T-cell (primary cell): ENCODE measurements around the gene KCNIP1. TPM values are rescaled to one million over a fixed set of nuclear protein-coding genes. Genes with fewer than 3 reads are reported as not detected.

Source experiments
- ATAC-seq, 4 experiments: fragments of 200-7000 bp in 3 of 4; fragments of 150-1000 bp in 1 of 4; cut with Tn5 transposase; replicated peaks in 1 of 4; 1 replicate in 3 of 4; 2 replicates in 1 of 4; pipeline ENCODE4 v1.10.0; 2021; ENCODE audit warnings: moderate library complexity in 3 of 4, mild to moderate bottlenecking in 2 of 4, moderate number of reproducible peaks in 1 of 4
- CTCF ChIA-PET, 2 donors: fragments of 300-600 bp; sonication (Branson Sonifier 250); formaldehyde crosslinking; loops; one replicate each; lab custom pipeline; 2022; ENCODE audit warnings: antibody characterized with exemption in 2 of 2; lab: Charles Lee
- POLR2A ChIA-PET, 2 donors: fragments of 300-600 bp; sonication (Branson Sonifier 250); formaldehyde crosslinking; loops; one replicate each; lab custom pipeline; 2022; ENCODE audit warnings: antibody characterized with exemption in 2 of 2; lab: Charles Lee
- DNase-seq, 35 experiments: peaks; one replicate each; pipeline versions ENCODE4 v3.0.0 to v3.0.0-alpha.2; 2013 to 2023
- H3K27ac ChIP-seq: one replicate; pipeline ENCODE4 v1.5.1; 2013; ENCODE audit warnings: low read length
- H3K27me3 ChIP-seq, 2 experiments: replicated peaks in 1 of 2; 1 replicate in 1 of 2; 2 replicates in 1 of 2; pipeline versions ENCODE4 v1.6.1 to v1.7.0; 2013; ENCODE audit warnings: low read length in 1 of 2, mixed read lengths in 1 of 2; ENCODE audit not compliant: control insufficient read depth in 2 of 2, insufficient read depth in 2 of 2; ENCODE audit errors: extremely low read depth in 1 of 2
- H3K36me3 ChIP-seq, 2 donors: 1 replicate in 1 of 2; 2 replicates in 1 of 2; pipeline versions ENCODE4 v1.6.1 to v1.7.0; 2013; ENCODE audit warnings: low read length in 1 of 2; ENCODE audit not compliant: control insufficient read depth in 2 of 2, insufficient read depth in 1 of 2; ENCODE audit errors: extremely low read depth in 1 of 2
- H3K4me1 ChIP-seq, 2 experiments: 1 replicate in 1 of 2; 2 replicates in 1 of 2; pipeline versions ENCODE4 v1.6.1 to v1.7.0; 2013; ENCODE audit warnings: low read length in 2 of 2, mixed read lengths in 1 of 2; ENCODE audit not compliant: insufficient read depth in 2 of 2, control insufficient read depth in 1 of 2; ENCODE audit errors: extremely low read depth in 1 of 2
- H3K4me3 ChIP-seq, 2 donors: 1 replicate in 1 of 2; 2 replicates in 1 of 2; pipeline versions ENCODE4 v1.5.1 to v1.7.0; 2013; ENCODE audit warnings: mild to moderate bottlenecking in 2 of 2, low read length in 1 of 2, moderate library complexity in 1 of 2; ENCODE audit not compliant: control insufficient read depth in 1 of 2; ENCODE audit errors: extremely low read depth in 1 of 2
- H3K9me3 ChIP-seq: 2 replicates; pipeline ENCODE4 v1.7.0; 2013
- H3K27ac Mint-ChIP-seq, 2 donors: one replicate each; pipeline ENCODE4 v1.8.0; 2020 to 2021; ENCODE audit warnings: mild to moderate bottlenecking in 2 of 2, mixed read lengths in 2 of 2
- H3K27me3 Mint-ChIP-seq, 2 donors: one replicate each; pipeline ENCODE4 v1.8.0; 2021 to 2022; ENCODE audit warnings: mixed read lengths in 2 of 2
- H3K36me3 Mint-ChIP-seq: one replicate; pipeline ENCODE4 v1.8.0; 2021; ENCODE audit warnings: mixed read lengths
- H3K4me1 Mint-ChIP-seq, 3 donors: one replicate each; pipeline ENCODE4 v1.8.0; 2020 to 2022; ENCODE audit warnings: mixed read lengths in 3 of 3, mild to moderate bottlenecking in 1 of 3
- H3K4me3 Mint-ChIP-seq, 3 donors: one replicate each; pipeline ENCODE4 v1.8.0; 2020 to 2022; ENCODE audit warnings: mild to moderate bottlenecking in 3 of 3, mixed read lengths in 3 of 3, moderate library complexity in 3 of 3
- H3K9me3 Mint-ChIP-seq, 3 donors: one replicate each; pipeline ENCODE4 v1.8.0; 2020 to 2022; ENCODE audit warnings: mixed read lengths in 3 of 3
- WGBS: methylation state at CpG from one replicate; pipeline ENCODE4 v1.1.5; 2013; ENCODE audit warnings: missing lambda C conversion rate; ENCODE audit not compliant: insufficient coverage; 5-methylcytosine and 5-hydroxymethylcytosine counted together
- total RNA-seq, 35 experiments: library from RNA in 6 of 35; stranded (reverse) in 6 of 35; fragments of 120-200 nt in 1 of 35; gene quantifications; one replicate each; pipeline versions ENCODE4 v1.2.1 to v1.2.4 and lab custom pipeline; 2013 to 2026

The KCNIP1 gene
- total RNA-seq, 5 donors from 2014 or later (not counting 1 experiment from before 2014, with no cell fraction given) = not detected

DNA sequence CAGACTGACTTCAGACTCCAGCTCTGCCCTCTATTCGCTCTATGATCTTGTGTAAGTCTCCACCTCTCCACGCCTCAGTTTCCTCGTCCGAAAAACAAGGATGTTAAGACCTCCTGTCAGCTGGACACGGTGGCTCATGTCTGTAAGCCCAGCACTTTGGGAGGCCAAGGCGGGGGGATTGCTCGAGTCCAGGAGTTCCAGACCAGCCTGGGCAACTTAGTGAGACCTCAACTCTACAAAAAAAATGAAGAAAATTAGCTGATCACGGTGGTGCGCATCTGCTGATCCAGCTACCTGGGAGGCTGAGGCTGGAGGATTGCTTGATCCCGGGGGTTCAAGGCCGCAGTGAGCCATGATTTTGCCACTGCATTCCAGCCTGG lies 243.1 kb downstream of the KCNIP1 start:
- H3K4me1 Mint-ChIP-seq = peaks cover 0 to 3% (median 2%) of the 10 kb centered on the region in 3 donors
- ATAC-seq (no peak), DNase-seq (no peak)
- Histone ChIP-seq H3K4me3 (no peak overlapping the region), H3K9me3 (no peaks in the 10 kb centered on the region), H3K27ac (no peak overlapping the region), H3K4me1 (peaks cover 0 to 7% of the 10 kb centered on the region in 2 experiments), H3K27me3 (peaks cover 4 to 59% of the 10 kb centered on the region in 2 experiments), H3K36me3 (no peaks in the 10 kb centered on the region)
- no peaks in the 10 kb centered on the region for H3K36me3 Mint-ChIP-seq
- WGBS = 82% methylated on average over 7 of the region's 11 CpGs
- ChIA-PET CTCF (no interaction called here), POLR2A (no interaction called here)
- H3K4me3 Mint-ChIP-seq = no peak overlapping the region
- no peak overlapping the region for H3K27ac Mint-ChIP-seq
- H3K9me3 Mint-ChIP-seq = no peaks in the 10 kb centered on the region
- peaks cover 39 to 56% of the 10 kb centered on the region in 2 donors for H3K27me3 Mint-ChIP-seq

DNA sequence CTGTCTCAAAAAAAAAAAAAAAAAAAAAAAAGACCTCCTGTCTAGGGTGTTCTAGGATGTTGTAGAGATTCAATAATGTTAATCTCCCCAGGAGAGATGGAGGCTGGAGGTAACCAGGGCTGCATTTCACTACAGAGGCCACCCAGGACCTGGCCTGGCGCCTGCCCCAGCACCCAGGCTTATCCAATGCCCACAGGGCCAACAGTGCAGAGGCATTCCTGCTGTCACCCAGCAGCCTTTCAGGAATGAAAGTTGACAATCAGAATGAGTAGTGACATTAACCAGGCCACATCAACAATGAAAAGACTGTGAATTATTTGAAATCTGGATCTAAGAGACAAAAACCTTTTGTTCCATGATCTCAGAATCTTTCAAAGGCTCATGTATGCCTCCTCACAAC lies 243.5 kb downstream of the KCNIP1 start:
- Mint-ChIP-seq H3K4me3 (no peak overlapping the region), H3K4me1 (peaks cover 0 to 3% (median 2%) of the 10 kb centered on the region in 3 donors)
- CTCF ChIA-PET = no interaction called here

DNA sequence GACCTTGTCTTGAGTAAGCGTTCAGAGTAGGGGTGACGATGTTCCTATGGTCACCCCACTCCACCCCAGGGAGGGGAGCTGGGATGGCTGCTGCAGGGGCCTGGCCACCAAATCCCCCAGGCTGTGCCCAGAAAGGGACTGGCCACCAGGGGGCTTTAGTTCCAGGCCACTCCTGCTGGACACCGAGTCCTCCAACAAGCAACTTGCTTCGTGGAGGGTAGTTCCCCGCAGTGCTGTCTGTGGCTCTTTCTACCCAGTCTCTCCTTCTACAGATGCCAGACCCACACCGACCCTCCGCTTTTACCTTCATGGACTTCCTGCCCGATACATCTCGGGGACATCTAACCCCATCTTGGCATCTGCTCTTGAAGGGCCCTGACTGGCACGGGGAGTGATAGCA lies 244.0 kb downstream of the KCNIP1 start:
- CTCF ChIA-PET = no interaction called here
- ATAC-seq (no peak), DNase-seq (no peak)
- no peaks in the 10 kb centered on the region for H3K36me3 ChIP-seq
- Mint-ChIP-seq H3K4me1 (peaks cover 0 to 3% (median 2%) of the 10 kb centered on the region in 3 donors), H3K9me3 (no peaks in the 10 kb centered on the region), H3K27me3 (peaks cover 38 to 58% of the 10 kb centered on the region in 2 donors), H3K4me3 (no peak overlapping the region), H3K36me3 (no peaks in the 10 kb centered on the region), H3K27ac (no peak overlapping the region)
- 68% methylated on average over 7 of the region's 10 CpGs for WGBS
- H3K4me3 ChIP-seq = no peak overlapping the region
- POLR2A ChIA-PET = no interaction called here
- no peak overlapping the region for H3K27ac ChIP-seq
- peaks cover 4 to 63% of the 10 kb centered on the region in 2 experiments for H3K27me3 ChIP-seq
- H3K9me3 ChIP-seq = no peaks in the 10 kb centered on the region
- peaks cover 0 to 7% of the 10 kb centered on the region in 2 experiments for H3K4me1 ChIP-seq

More for the DNA sequence above, 243.5 kb downstream of the KCNIP1 start:
- Mint-ChIP-seq H3K27me3 (peaks cover 38 to 55% of the 10 kb centered on the region in 2 donors), H3K9me3 (no peaks in the 10 kb centered on the region), H3K36me3 (no peaks in the 10 kb centered on the region), H3K27ac (no peak overlapping the region)
- ATAC-seq (no peak), DNase-seq (no peak)
- POLR2A ChIA-PET = no interaction called here
- Histone ChIP-seq H3K36me3 (no peaks in the 10 kb centered on the region), H3K4me3 (no peak overlapping the region), H3K4me1 (peaks cover 0 to 7% of the 10 kb centered on the region in 2 experiments), H3K9me3 (no peaks in the 10 kb centered on the region), H3K27me3 (peaks cover 4 to 63% of the 10 kb centered on the region in 2 experiments), H3K27ac (no peak overlapping the region)
- 20% methylated on average over 1 of the region's 1 CpG for WGBS

DNA sequence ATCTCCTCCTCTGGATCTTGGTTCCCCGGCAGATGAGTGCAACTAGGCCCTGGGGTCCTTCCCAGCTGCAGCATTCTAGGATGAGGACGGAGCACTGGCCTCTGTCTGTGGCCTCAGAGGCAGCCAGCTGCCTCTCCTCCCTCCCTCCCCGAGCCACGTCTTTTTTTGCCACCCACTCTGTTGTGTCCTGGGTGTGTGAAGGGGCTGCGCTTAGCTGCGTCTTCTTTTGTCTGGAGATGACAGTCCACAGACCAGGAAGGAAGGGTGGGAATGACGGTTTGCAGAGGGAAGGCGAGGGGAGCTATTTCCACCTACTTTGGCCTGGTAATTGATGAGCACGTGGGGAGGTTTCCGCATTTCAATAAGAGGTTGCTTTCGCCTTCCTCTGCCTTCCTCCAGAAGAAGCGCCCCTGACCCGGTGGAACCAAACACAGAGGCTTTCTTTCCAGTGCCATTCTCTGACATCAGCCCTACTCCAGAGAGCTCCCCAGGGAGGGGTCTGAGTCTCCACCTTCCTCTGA lies 245.2 kb downstream of the KCNIP1 start:
- POLR2A ChIA-PET = interaction anchor here in 1 of 2 donors (0.6 kb wide), 1 partner anchor 585 kb away, joined by 5 read pairs; no protein-coding TSS in a partner anchor
- CTCF ChIA-PET = no interaction called here
- 55% methylated on average over 5 of the region's 13 CpGs for WGBS

DNA sequence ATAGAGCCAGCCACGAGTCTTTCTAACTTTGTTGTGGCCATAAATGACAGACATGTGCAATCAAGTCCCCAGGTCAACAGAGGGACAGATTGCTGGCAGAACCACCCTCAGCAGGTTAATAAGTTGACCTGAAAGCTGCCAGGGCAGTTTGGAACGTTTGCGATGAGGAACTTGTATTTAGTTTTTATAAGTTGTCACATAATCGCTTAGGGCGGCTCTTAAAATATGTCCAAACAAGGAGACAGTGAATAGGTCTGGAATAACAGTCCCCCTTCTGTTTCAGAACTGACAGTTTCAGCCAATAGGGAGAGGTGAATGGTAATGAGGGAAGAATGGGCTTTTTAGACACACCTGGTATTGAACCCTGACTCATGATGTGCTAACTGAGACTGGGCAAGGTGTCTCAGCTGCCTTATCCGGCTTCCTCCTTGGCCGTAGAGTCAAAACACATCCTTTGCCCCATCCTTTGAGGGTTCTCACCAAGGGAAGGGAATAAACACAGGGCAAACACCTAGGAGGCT lies 246.2 kb downstream of the KCNIP1 start:
- H3K4me1 ChIP-seq = no peaks in the 10 kb centered on the region
- 77% methylated on average over 5 of the region's 7 CpGs for whole genome bisulfite sequencing
- Mint-ChIP-seq H3K9me3 (no peaks in the 10 kb centered on the region), H3K4me3 (no peak overlapping the region), H3K4me1 (no peaks in the 10 kb centered on the region), H3K27me3 (peaks cover 27 to 43% of the 10 kb centered on the region in 2 donors), H3K27ac (no peak overlapping the region), H3K36me3 (no peaks in the 10 kb centered on the region)
- ATAC-seq (no peak), DNase-seq (no peak)
- peaks cover 0 to 48% of the 10 kb centered on the region in 2 experiments for H3K27me3 ChIP-seq
- H3K36me3 ChIP-seq = no peaks in the 10 kb centered on the region
- no peak overlapping the region for H3K27ac ChIP-seq
- ChIA-PET CTCF (no interaction called here), POLR2A (no interaction called here)
- H3K4me3 ChIP-seq = no peak overlapping the region
- H3K9me3 ChIP-seq = no peaks in the 10 kb centered on the region

More for the DNA sequence above, 245.2 kb downstream of the KCNIP1 start:
- no peaks in the 10 kb centered on the region for H3K36me3 ChIP-seq
- no peak overlapping the region for H3K4me3 ChIP-seq
- H3K4me1 ChIP-seq = peaks cover 0 to 7% of the 10 kb centered on the region in 2 experiments
- Mint-ChIP-seq H3K27ac (no peak overlapping the region), H3K27me3 (peaks cover 32 to 49% of the 10 kb centered on the region in 2 donors), H3K4me3 (no peak overlapping the region), H3K4me1 (peaks cover 0 to 3% (median 2%) of the 10 kb centered on the region in 3 donors), H3K36me3 (no peaks in the 10 kb centered on the region), H3K9me3 (no peaks in the 10 kb centered on the region)
- DNase-seq = no peak
- ATAC-seq = no peak
- peaks cover 0 to 57% of the 10 kb centered on the region in 2 experiments for H3K27me3 ChIP-seq
- no peak overlapping the region for H3K27ac ChIP-seq
- no peaks in the 10 kb centered on the region for H3K9me3 ChIP-seq

DNA sequence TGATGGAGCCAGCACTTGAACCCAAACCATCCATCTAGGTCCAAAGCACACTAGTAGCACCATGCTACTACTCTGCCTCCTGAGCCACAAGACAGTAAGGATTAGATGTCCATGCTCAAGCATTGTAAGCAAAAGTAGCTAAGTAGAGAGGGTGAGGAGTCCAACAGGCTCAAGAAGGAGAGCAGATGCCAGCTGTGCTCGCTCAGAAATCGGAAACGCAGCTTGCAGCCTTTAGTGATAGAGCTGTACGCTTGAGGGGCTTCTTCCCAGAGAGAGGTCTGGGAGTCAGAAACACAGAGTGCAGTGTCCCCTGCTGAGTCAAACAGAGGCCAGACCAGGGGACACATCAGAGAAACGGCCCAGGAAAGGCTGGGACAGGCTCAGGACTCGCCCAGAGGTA lies 247.0 kb downstream of the KCNIP1 start:
- H3K36me3 Mint-ChIP-seq = no peaks in the 10 kb centered on the region
- POLR2A ChIA-PET = no interaction called here
- H3K27me3 Mint-ChIP-seq = peaks cover 25 to 36% of the 10 kb centered on the region in 2 donors
- WGBS = 88% methylated on average over 4 of the region's 6 CpGs
- CTCF ChIA-PET = no interaction called here
- H3K9me3 ChIP-seq = no peaks in the 10 kb centered on the region
- no peaks in the 10 kb centered on the region for H3K9me3 Mint-ChIP-seq
- ATAC-seq (no peak), DNase-seq (no peak)
- no peak overlapping the region for H3K4me3 Mint-ChIP-seq
- H3K36me3 ChIP-seq = no peaks in the 10 kb centered on the region
- H3K4me3 ChIP-seq = no peak overlapping the region
- no peaks in the 10 kb centered on the region for H3K4me1 Mint-ChIP-seq
- peaks cover 0 to 40% of the 10 kb centered on the region in 2 experiments for H3K27me3 ChIP-seq
- H3K27ac ChIP-seq = no peak overlapping the region
- no peak overlapping the region for H3K27ac Mint-ChIP-seq
- H3K4me1 ChIP-seq = no peaks in the 10 kb centered on the region
